NCI-H1694 (cell line): ENCODE data around the gene PITPNM3.
"Not testable (repeated sequence)": the region's sequence is repeated elsewhere in the genome, so short reads cannot be mapped to it uniquely, and the experiment has no call there.

Experiments
- DNase-seq: peaks from one replicate; lab custom pipeline; 2025; lab: John Stamatoyannopoulos, UW

The PITPNM3 gene

GRCh38 chr17:6501359-6501758 lies 55.0 kb downstream of the PITPNM3 start:
- DNase-seq: no peak

DNA sequence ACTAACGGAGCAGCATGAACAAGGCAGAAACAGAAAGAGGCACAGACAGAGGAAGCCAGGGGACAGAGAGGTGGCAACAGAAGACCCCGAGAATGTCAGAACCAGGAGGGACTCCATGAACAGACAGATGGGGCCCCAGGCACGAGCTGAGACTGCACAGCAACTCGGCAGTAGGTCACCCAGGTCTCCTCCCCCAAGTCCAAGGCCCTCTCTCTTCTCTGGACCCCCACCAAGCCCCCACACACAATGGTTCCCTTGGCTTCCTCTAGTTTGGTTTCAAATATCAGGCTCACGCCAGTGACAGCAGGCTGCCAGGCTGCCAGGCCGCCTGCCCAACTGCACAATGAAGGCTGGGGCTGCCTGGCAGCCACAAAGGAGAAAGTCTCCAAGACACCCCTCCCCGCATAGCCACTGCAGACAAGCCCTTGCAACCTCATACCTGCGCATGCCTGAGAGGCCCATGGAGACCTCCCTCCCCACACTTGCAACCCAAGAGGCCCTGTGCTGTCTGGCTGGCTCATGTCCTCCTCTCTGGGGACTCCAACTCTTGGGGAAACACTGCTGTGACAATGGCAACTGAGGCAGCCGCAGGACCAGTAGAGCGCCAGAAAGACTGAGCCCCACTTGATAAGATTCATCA lies 57.3 kb downstream of the PITPNM3 start:
- no peak for DNase-seq

DNA sequence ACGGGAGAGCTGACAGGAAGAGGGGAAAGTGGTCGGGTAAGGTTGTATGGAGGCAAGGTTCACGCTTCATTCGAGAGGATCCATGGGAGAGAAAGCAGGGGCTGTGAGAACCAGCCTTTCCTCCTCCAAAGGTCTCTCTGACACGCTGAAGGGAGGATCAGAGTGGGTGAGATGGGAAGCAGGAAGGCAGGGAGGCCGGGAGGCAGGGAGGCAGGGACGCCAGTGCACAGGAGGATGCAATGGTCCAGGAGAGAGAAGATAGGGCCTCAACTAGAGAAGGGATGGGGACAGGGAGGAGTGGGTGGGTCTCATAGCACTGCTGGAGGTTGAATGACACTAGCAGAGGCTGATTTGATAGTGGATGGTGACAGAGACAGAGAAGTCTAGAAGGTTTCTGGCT lies 58.0 kb downstream of the PITPNM3 start:
- DNase-seq: no peak

DNA sequence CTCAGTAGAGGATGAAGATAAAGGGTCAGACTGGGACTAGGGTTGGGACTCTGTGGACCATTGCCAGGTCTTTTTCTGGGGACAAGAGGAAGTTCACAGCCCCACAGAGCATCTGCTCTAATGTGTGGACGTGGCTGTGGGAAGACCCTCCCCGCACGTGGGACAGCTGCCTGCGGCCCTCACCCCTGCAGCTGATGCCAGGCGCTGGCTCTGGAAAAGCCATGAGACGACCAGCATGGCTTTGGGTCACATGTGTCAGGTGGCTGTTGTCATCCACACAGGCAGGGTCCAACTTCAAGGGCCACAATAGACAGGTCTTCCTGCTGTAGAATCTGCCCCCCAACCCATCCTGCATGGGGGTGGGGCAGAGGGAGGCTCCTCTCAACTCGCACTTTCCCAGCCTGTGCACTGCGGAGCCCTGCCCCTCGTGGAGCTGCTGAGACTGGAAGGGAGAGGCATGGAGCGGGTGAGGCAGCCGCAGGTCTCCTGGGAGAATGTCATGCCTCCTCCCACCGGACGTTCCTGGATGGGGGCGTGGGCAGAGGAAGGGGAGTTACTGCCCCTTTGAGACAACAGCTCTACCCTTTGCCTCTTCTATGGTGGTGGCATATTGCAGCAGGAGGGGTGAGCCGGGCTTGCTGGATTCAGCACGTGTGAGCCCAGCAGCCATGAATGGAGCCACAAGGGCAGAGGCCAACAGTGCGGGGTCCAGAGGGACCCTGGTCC lies 58.7 kb downstream of the PITPNM3 start:
- DNase-seq: no peak

GRCh38 chr17:6496640-6497441 lies 59.5 kb downstream of the PITPNM3 start:
- DNase-seq: peak; percentile 28

GRCh38 chr17:6496116-6496481 lies 60.3 kb downstream of the PITPNM3 start:
- no peak for DNase-seq

DNA sequence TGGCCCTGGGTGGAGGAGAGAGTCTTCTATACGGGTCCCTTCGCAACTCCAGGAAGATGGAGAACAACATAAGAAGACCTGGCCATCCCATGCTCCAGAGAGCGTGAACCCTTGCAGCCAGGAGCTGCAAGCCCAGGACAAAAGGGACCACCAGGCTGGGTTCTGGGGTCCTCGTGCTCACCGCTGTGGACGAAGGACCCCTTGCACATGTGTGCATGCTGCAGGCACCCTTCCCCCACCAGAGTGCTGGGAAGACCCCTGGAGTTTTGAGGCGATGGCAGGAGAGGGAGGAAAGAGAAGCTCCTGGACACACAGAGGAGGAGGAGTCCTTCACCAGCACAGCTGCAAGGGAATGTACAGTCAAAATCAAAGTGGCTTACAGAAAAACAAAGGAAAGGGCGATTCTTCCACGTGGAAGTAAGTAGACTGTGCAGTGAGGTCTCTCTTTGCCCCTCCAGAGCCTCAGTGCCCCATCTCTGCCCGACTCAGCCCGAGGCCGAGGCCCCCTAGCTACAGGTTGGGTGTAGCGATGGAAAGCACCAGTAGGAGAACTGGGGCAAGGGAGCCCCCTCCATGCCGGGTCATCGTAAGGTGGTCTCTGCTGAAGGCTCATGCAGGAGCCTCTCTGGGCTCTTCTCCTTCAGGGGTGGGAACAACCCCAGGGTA lies 60.8 kb downstream of the PITPNM3 start:
- DNase-seq: no peak

DNA sequence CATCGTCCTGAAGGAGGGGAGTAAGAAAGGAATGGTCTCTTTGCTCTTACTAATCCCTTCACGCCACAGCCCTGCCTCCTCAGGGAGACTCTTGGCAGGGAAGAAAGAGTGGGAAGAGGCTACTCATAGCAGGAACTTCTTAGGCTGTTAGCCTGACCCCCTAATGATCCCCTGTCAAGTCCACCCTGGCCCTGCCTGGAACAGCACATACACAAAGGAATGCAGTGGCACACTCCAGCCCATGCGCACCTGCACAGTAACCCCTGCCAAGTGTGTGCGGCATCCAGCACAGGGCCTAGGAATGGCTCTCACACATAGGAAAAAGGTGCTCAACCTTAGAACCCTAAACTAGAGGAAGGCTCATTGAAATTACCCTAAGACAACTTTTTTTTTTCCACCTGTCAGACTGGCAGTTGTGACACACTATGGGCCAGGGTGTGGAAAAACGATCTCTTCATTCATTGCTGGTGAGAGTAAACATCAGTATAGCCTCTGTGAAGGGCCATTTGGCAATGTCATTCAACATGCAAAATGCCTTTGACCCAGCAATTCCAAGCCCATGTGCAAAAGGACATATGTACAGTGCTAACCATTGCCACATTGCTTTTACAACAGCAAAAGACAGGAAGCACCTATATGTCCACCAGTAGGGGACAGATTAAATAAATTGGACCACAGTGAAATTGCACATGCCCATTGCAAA lies 62.0 kb downstream of the PITPNM3 start:
- no peak for DNase-seq

GRCh38 chr17:6492892-6493674 lies 63.3 kb downstream of the PITPNM3 start:
- DNase-seq: no peak

GRCh38 chr17:6491071-6491700 lies 65.2 kb downstream of the PITPNM3 start:
- DNase-seq: no peak

DNA sequence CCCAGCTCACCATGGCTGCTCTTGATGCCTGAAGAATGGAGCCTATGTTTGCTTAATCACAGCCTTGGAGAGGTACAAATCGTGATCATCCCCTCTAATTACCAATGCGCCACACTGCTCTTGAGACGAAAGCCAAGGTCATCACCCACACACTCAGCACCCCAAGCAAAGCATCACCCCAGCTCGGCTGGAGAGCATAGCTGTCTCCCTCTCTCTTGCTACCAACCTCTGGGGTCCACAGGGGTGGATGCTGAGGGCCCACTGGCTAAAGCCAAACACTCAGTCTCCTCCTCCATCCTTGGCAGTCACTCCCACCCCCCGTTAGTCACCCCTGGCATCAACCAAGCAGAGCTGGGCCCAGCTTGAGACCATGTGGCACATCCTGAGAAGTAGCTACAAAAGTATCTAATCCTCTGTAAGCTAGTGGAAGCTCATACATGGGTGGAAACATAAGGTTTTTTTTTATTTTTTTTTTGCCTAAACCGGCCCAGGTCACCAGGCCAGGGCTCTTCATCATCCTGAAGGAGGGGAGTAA lies 67.3 kb downstream of the PITPNM3 start:
- DNase-seq: no peak

DNA sequence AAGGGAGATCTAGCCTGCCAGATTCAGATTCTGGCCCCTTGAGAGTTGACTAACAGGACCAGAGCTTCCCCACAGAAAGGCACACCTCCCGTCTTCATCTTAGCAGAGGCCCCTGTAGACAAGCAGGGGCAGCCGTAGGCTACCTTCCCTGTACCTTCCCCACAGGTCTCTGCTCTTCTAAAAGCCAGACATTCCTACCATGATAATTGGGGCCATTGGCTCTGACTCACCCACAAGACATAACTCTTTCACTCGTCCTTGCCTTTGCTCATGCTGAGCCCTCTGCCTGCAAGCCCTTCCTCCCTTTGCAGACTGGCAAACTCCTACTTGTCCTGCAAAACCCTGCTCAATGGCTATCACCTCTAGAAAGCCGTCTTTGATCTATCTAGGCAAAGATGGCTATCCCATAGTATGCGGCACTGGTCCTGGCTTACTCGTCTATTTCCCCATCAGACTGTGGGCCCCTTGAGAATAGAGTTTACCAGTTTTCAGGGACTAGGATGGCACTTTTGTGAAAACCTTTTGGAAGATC lies 68.3 kb downstream of the PITPNM3 start:
- no peak for DNase-seq

DNA sequence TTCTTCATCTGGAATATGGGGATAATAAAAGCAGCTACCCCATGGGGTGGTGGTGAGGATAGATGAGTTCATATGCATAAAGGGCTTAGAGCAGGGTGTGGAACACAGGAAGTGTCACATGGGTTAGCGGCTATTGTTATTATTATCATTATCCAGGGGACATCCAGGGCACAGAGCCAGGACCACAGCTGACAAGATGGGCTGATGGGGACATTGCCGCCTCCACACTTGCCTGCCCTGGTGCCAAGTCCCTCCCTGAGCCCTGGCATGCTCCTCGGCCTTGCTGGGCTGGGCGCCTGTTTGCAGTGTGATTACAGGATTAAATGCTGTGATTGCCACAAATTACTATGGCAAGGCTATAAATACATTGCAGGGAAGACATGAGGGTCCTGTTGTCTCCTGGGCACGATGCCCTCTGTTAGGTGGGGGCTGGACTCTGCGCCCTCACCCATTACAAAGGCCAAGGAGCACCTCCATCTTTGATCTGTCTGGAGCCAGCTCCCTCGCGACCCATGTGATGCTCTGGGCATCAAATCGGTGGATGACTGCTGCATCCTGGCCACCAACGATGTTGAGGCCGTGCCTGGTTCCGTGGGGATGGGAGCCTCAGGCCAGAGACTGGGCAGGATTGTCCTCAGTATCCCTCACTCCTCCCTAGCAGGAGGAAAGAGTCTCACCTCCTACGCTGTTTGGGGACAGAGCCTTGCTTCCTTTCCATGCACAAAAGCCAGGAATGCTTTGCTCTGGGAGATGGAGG lies 68.9 kb downstream of the PITPNM3 start:
- DNase-seq: no peak

GRCh38 chr17:6485646-6486412 lies 70.5 kb downstream of the PITPNM3 start:
- no peak for DNase-seq

DNA sequence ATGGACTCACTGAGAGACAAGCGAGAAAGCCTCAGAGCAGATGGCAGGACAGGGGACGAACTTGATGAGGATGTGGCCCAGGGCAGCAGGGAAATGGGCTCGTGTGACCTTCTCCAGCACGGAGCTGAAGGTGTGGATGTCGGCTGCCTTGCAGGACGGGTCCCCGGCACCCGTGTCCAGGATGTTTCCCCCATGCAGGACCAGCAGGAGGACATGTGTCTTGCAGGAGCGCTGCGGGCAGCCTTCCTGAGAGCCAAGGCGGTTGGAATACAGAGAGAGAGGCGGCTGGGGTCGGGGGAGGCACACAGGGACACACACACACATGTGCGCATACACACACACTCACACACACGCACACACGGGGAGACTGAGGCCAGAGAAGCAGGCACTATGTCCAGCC lies 72.8 kb downstream of the PITPNM3 start:
- no peak for DNase-seq

- DNase-seq: not testable (repeated sequence)
These were observed 73.6 kb downstream of the PITPNM3 start for GRCh38 chr17:6482796-6483195.

DNA sequence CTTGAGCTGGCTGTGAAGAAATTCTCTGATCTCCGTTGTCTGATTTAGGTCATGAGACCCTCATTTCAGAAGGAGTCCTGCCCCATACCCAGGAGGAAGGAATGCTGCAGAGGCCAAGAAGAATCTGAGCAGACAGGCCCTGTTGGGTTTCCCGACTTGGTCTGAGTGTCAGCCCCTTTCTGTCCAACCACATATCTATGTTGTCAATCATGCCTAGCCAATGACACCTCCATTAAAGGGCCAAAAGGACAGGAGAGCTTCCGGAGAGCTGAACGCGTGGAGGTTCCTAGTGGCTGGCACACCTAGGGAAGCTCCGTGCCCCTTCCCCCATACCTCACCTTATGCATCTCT lies 74.3 kb downstream of the PITPNM3 start:
- no peak for DNase-seq

DNA sequence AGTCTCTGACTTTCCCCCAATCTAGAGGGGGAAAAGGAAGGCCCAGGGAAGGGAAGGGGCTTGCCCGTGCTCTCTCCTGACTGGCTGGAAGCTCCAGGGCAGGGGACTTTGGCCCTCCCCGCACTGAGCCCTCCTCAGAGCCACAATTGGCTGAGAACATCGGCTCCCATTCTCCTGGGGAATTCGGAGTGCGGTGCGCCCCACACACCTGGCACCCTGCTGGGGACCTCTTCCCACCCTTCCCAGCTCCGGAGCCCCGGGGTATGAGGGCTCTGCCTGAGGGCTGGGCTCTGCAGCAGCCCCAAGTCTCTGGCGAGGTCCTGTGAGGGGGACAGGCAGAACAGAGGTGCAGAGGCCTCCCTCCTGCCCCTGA lies 76.1 kb downstream of the PITPNM3 start:
- DNase-seq: no peak
